ENCODE data around the gene FLT3.

Gene FLT3

DNA sequence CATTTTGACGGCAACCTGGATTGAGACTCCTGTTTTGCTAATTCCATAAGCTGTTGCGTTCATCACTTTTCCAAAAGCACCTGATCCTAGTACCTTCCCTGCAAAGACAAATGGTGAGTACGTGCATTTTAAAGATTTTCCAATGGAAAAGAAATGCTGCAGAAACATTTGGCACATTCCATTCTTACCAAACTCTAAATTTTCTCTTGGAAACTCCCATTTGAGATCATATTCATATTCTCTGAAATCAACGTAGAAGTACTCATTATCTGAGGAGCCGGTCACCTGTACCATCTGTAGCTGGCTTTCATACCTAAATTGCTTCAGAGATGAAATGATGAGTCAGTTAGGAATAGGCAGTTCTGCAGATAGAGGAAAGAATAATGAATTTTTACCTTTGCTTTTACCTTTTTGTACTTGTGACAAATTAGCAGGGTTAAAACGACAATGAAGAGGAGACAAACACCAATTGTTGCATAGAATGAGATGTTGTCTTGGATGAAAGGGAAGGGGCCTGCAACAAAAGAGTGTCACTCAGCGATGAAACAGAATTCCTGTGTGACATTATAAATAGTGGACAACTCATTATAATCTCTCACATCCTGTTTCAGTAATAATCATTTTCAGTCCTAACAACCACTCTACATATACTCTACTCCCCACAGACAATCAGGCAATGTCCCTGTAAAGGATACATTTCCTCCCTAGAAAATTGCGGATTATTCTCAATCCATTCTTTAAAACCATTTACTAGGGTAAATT is 66.3 kb downstream of the FLT3 start:
- TF ChIP-seq, protein P1, sequence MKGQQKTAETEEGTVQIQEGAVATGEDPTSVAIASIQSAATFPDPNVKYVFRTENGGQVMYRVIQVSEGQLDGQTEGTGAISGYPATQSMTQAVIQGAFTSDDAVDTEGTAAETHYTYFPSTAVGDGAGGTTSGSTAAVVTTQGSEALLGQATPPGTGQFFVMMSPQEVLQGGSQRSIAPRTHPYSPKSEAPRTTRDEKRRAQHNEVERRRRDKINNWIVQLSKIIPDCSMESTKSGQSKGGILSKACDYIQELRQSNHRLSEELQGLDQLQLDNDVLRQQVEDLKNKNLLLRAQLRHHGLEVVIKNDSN (IDR thresholded peaks at IDR 0.05): no peak
- TF ChIP-seq RAD21 (IDR thresholded peaks at IDR 0.05; ENCODE audit: low read depth): no peak
- no peak for TF ChIP-seq FOXM1 (IDR thresholded peaks at IDR 0.05; ENCODE audit: borderline replicate concordance, low read depth)
- TF ChIP-seq EP300 (IDR thresholded peaks at IDR 0.05; ENCODE audit: borderline replicate concordance): no peak
- TF ChIP-seq TEAD4 (IDR thresholded peaks at IDR 0.05): no peak
- TF ChIP-seq CREB1 (IDR thresholded peaks at IDR 0.05; ENCODE audit: low read depth): no peak

- no peak for TF ChIP-seq REST (IDR thresholded peaks at IDR 0.05; ENCODE audit: low read depth)
- no peak for TF ChIP-seq EP300 (IDR thresholded peaks at IDR 0.05; ENCODE audit: borderline replicate concordance)
- TF ChIP-seq YY1 (IDR thresholded peaks at IDR 0.05; ENCODE audit: low read depth): no peak
- no peak for TF ChIP-seq EGR1 (IDR thresholded peaks at IDR 0.05)
- no peak for TF ChIP-seq ZBTB7A (IDR thresholded peaks at IDR 0.05; ENCODE audit: low read depth)
- TF ChIP-seq NFIC (IDR thresholded peaks at IDR 0.05): no peak
- TF ChIP-seq, protein P1 (IDR thresholded peaks at IDR 0.05): no peak
- TF ChIP-seq CREB1 (IDR thresholded peaks at IDR 0.05; ENCODE audit: low read depth): no peak
- TF ChIP-seq RAD21 (IDR thresholded peaks at IDR 0.05; ENCODE audit: low read depth): no peak
- TF ChIP-seq FOXM1 (IDR thresholded peaks at IDR 0.05; ENCODE audit: borderline replicate concordance, low read depth): no peak
- no peak for TF ChIP-seq TCF12 (IDR thresholded peaks at IDR 0.05; ENCODE audit: low read depth)
- TF ChIP-seq CEBPB (IDR thresholded peaks at IDR 0.05): no peak
- no peak for TF ChIP-seq TEAD4 (IDR thresholded peaks at IDR 0.05)
- TF ChIP-seq TAF1 (IDR thresholded peaks at IDR 0.05; ENCODE audit: low read depth): no peak
- TF ChIP-seq, protein P2, sequence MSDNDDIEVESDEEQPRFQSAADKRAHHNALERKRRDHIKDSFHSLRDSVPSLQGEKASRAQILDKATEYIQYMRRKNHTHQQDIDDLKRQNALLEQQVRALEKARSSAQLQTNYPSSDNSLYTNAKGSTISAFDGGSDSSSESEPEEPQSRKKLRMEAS (IDR thresholded peaks at IDR 0.05): no peak
These were observed 68.5 kb downstream of the FLT3 start for GRCh38 chr13:28031896-28032288.

DNA sequence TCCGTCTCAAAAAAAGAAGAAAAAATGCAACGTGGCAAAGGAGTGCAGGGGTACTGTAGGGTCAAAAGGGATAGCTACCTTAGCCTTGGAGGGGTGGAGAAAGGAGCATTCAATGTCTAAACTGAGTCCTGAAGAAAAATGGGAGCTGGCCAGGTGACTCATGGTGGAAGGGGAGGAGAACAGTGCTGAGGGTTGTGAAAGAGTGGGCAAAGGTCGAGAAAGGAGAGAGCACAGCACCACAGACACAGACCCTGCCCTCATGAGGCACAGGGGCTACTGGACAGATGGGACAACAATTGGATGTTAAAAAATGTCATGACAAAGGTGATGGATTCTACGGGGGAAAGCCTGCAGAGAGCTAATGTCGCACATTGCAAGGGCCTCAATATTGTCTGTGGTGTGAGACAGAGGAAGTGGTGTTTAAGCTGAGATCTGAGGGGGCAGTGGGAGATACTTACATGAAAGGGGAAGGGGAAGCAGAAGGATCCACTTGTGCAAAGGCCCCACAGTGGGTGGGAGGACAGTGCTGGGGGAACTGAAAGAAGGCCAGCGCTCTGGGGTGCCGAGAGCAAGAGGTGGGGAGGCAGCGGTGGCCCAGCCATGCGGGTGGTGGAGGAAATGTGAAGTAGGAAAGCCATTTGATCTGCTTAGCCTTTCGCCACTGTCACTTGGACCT is 69.0 kb downstream of the FLT3 start:
- no peak for TF ChIP-seq CEBPB (IDR thresholded peaks at IDR 0.05)
- TF ChIP-seq, protein P2 (IDR thresholded peaks at IDR 0.05): no peak
- no peak for TF ChIP-seq TCF12 (IDR thresholded peaks at IDR 0.05; ENCODE audit: low read depth)
- TF ChIP-seq NFIC (IDR thresholded peaks at IDR 0.05): no peak
- no peak for TF ChIP-seq FOXM1 (IDR thresholded peaks at IDR 0.05; ENCODE audit: borderline replicate concordance, low read depth)
- no peak for TF ChIP-seq TEAD4 (IDR thresholded peaks at IDR 0.05)
- TF ChIP-seq TAF1 (IDR thresholded peaks at IDR 0.05; ENCODE audit: low read depth): no peak
- TF ChIP-seq CREB1 (IDR thresholded peaks at IDR 0.05; ENCODE audit: low read depth): no peak

GRCh38 chr13:28027607-28028364 is 72.6 kb downstream of the FLT3 start:
- TF ChIP-seq ZBTB7A (IDR thresholded peaks at IDR 0.05; ENCODE audit: low read depth): no peak

DNA sequence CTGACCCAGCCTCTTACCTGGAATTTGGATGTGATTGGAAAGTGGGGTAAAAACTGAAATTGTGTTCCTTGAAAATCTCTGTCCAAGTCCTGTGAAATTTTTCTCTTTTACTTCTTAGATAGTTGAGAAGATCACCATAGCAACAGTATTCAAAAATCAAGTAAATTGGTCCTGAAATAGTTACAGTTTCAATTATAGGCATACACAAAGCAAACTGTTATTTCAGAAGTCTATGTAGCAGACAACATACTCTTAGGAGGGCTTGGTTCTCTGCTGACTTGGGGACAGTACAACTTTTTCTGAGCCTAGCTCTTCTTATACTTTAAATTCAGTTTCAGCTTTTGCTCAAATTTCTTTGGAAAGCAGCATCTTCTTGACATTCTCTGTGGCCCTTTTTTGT is 73.3 kb downstream of the FLT3 start:
- TF ChIP-seq EGR1 (IDR thresholded peaks at IDR 0.05) (no peak), ZBTB7A (IDR thresholded peaks at IDR 0.05; ENCODE audit: low read depth) (no peak), TCF12 (IDR thresholded peaks at IDR 0.05; ENCODE audit: low read depth) (no peak), FOXM1 (IDR thresholded peaks at IDR 0.05; ENCODE audit: borderline replicate concordance, low read depth) (no peak), REST (IDR thresholded peaks at IDR 0.05; ENCODE audit: low read depth) (no peak), RAD21 (IDR thresholded peaks at IDR 0.05; ENCODE audit: low read depth) (no peak), TAF1 (IDR thresholded peaks at IDR 0.05; ENCODE audit: low read depth) (no peak), CREB1 (IDR thresholded peaks at IDR 0.05; ENCODE audit: low read depth) (no peak), YY1 (IDR thresholded peaks at IDR 0.05; ENCODE audit: low read depth) (no peak), NFIC (IDR thresholded peaks at IDR 0.05) (no peak), CEBPB (IDR thresholded peaks at IDR 0.05) (no peak), EP300 (IDR thresholded peaks at IDR 0.05; ENCODE audit: borderline replicate concordance) (no peak)
- TF ChIP-seq, protein P2 (IDR thresholded peaks at IDR 0.05): no peak
- TF ChIP-seq, protein P1 (IDR thresholded peaks at IDR 0.05): no peak

Measured in Ishikawa (cell line).